Measurements from ENCODE around the gene THSD1. TPM values are rescaled to one million over a fixed set of nuclear protein-coding genes. Genes with fewer than 3 reads are reported as not detected.

Gene THSD1
- total RNA-seq, 1 donor from 2014 or later = 6.7 TPM

DNA sequence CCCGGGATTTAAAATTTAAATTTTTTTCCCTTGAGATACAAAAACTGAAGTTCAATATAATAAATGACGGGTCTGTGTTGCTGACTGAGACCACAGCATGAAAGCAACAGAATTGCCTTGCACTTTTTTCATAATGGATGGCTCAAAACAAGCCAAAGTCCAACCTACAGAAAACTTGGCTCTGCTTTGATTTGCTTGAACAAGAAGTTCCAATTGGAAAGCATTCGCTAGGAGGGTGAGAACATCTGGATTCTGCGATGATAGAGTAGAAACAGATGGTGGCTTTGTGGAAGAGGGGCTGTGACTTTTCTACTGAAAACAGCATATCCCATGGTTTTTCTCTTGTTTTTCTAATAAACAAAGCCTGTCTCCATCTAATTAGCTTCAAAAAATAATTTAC lies 46.4 kb downstream of the THSD1 start:
- DNase-seq (ENCODE audit: low spot score) = no peak

DNA sequence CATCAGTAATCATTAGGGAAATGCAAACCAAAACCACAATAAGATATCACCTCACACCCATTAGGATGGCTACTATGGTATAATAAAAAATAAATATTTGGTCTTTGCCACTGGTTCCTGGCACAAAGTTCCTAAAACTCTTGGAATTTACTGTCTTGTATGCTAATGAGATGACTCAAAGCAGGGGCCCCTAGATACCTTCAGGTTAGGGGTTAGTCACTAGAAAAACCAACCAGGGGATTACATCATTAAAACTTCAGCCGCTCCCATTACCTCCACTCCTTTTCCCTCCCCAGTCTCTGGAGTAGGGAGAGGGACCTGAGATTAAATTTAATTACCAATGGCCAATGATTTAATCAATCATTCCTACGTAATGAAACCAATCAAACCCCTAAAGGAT lies 49.6 kb downstream of the THSD1 start:
- TF ChIP-seq CTCF (IDR thresholded peaks at IDR 0.05) = no peak
- DNase-seq (ENCODE audit: low spot score) = no peak
- H3K9me3 Mint-ChIP-seq (ENCODE audit: low read depth) = no peaks in the 10 kb centered on the region
- H3K36me3 Mint-ChIP-seq (ENCODE audit: low read depth) = no peaks in the 10 kb centered on the region
- H3K4me3 Mint-ChIP-seq (ENCODE audit: unreplicated experiment) = no peak overlapping the region
- H3K27ac Mint-ChIP-seq (ENCODE audit: unreplicated experiment) = no peak overlapping the region
- peaks cover 53% of the 10 kb centered on the region for H3K4me1 Mint-ChIP-seq (ENCODE audit: low read depth)
- H3K27me3 Mint-ChIP-seq (ENCODE audit: low read depth) = no peaks in the 10 kb centered on the region

More for the DNA sequence above, 46.4 kb downstream of the THSD1 start:
- H3K27me3 Mint-ChIP-seq (ENCODE audit: low read depth) = no peaks in the 10 kb centered on the region
- TF ChIP-seq CTCF (IDR thresholded peaks at IDR 0.05) = no peak
- peaks cover 36% of the 10 kb centered on the region for H3K4me1 Mint-ChIP-seq (ENCODE audit: low read depth)
- H3K4me3 Mint-ChIP-seq (ENCODE audit: unreplicated experiment) = no peak overlapping the region
- no peak overlapping the region for H3K27ac Mint-ChIP-seq (ENCODE audit: unreplicated experiment)
- H3K36me3 Mint-ChIP-seq (ENCODE audit: low read depth) = no peaks in the 10 kb centered on the region
- no peaks in the 10 kb centered on the region for H3K9me3 Mint-ChIP-seq (ENCODE audit: low read depth)

- Mint-ChIP-seq H3K4me3 (ENCODE audit: unreplicated experiment) (no peak overlapping the region), H3K4me1 (ENCODE audit: low read depth) (peaks cover 59% of the 10 kb centered on the region), H3K9me3 (ENCODE audit: low read depth) (no peaks in the 10 kb centered on the region), H3K36me3 (ENCODE audit: low read depth) (no peaks in the 10 kb centered on the region), H3K27me3 (ENCODE audit: low read depth) (no peaks in the 10 kb centered on the region), H3K27ac (ENCODE audit: unreplicated experiment) (no peak overlapping the region)
- no peak for TF ChIP-seq CTCF (IDR thresholded peaks at IDR 0.05)
- no peak for DNase-seq (ENCODE audit: low spot score)
These were observed 52.8 kb downstream of the THSD1 start for GRCh38 chr13:52353193-52353592.

DNA sequence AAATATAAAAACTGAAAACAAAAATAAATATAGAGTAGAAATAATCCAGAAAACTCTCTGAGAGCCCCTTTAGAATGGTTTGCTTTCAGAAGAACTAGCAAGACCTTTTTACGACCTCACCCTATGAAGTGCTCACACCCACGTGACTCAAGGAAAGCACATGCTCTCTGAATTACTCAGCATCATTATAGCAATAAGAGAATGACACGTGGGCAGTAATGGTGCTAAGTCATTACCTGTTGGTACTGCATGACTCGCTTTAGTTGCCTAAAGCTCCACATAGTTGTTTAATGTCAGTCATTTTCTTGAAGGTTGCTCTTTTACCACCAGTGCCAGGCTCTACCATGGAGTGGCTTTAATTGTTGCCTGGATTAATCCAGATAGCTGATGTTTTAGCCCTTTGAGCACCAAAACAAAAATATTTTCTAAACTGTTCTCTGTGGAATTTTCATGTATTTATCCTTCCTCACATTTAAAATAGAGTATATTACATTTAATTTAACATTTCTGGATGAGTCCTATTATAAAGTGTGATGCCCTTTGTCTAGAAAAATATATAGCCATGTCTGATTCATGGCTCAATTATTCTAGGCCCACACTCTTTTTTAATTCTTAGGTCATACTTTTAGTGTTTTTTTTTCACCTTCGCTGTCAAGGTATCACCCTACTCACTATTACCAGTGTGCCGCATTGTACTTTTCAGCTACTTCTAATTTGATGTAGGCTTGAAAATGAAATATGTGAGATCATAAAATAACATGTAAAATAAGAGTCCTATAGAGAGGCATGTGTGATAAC lies 56.8 kb downstream of the THSD1 start:
- Mint-ChIP-seq H3K27ac (ENCODE audit: unreplicated experiment) (peak overlapping the region; percentile 76), H3K27me3 (ENCODE audit: low read depth) (no peaks in the 10 kb centered on the region), H3K4me3 (ENCODE audit: unreplicated experiment) (no peak overlapping the region), H3K4me1 (ENCODE audit: low read depth) (peaks cover 79% of the 10 kb centered on the region), H3K9me3 (ENCODE audit: low read depth) (peaks cover under 1% of the 10 kb centered on the region), H3K36me3 (ENCODE audit: low read depth) (no peaks in the 10 kb centered on the region)
- no peak for DNase-seq (ENCODE audit: low spot score)
- TF ChIP-seq CTCF (IDR thresholded peaks at IDR 0.05) = no peak

DNA sequence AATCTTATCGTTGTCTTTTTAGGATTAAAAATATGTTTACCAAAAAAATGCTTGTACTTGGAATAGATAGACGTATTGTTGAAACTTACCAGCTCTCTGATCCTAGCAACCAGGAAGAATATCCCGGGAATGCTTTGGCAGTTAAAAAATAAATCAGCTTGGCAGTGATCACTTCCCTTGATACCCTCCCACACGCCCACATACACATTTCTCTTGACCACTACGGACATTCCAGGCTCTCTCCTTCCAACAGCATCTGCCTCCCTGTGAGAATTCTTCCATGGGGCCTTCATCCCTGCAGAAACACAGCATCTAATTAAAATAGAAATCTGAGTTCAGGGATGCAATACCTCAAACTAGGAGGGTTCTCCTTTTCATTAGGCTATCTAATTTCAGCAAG lies 57.9 kb downstream of the THSD1 start:
- H3K36me3 Mint-ChIP-seq (ENCODE audit: low read depth) = no peaks in the 10 kb centered on the region
- no peak for TF ChIP-seq CTCF (IDR thresholded peaks at IDR 0.05)
- DNase-seq (ENCODE audit: low spot score) = no peak
- H3K4me3 Mint-ChIP-seq (ENCODE audit: unreplicated experiment) = no peak overlapping the region
- H3K9me3 Mint-ChIP-seq (ENCODE audit: low read depth) = peaks cover 3% of the 10 kb centered on the region
- H3K4me1 Mint-ChIP-seq (ENCODE audit: low read depth) = peaks cover 77% of the 10 kb centered on the region
- peak overlapping the region; percentile 53 for H3K27ac Mint-ChIP-seq (ENCODE audit: unreplicated experiment)
- H3K27me3 Mint-ChIP-seq (ENCODE audit: low read depth) = no peaks in the 10 kb centered on the region

Data from chondrocyte (in vitro differentiated cells).